IMR-90 (cell line): Measurements from ENCODE around the gene SIGLEC6. TPM values are rescaled to one million over a fixed set of nuclear protein-coding genes. Genes with fewer than 3 reads are reported as not detected.

ENCODE experiments used
- ATAC-seq: fragments of 200-7000 bp; cut with Tn5 transposase; 2 replicates; pipeline ENCODE4 v1.9.1; 2020; ENCODE audit warnings: low read depth, mild to moderate bottlenecking, moderate library complexity
- BruUV-seq: library from RNA; stranded (reverse); fragments of 400-500 nt; replicated peaks from 2 replicates; lab custom pipeline; 2021; lab: Mats Ljungman, UMichigan
- CTCF ChIA-PET: fragments of 300-600 bp; formaldehyde crosslinking; extraction: SDS; loops from one replicate; lab custom pipeline; 2021; ENCODE audit warnings: antibody characterized with exemption; lab: Yijun Ruan, JAX
- POLR2A ChIA-PET: fragments of 300-600 bp; sonication (Branson Sonifier 250); formaldehyde crosslinking; loops from one replicate; lab custom pipeline; 2022; ENCODE audit warnings: antibody characterized with exemption; ENCODE audit not compliant: unreplicated experiment; lab: Charles Lee
- DNase-seq: peaks from one replicate; pipeline ENCODE4 v3.0.0; 2013
- H2AFZ ChIP-seq: replicated peaks from 2 replicates; pipeline ENCODE3; 2013; ENCODE audit warnings: low read length, mild to moderate bottlenecking; ENCODE audit not compliant: poor library complexity
- H2AK5ac ChIP-seq: 2 replicates; pipeline ENCODE4 v1.6.1; 2013; ENCODE audit warnings: low read depth, low read length, inconsistent platforms
- H2AK9ac ChIP-seq: replicated peaks from 2 replicates; pipeline ENCODE3; 2013; ENCODE audit warnings: mild to moderate bottlenecking, low read depth, low read length, moderate library complexity; ENCODE audit not compliant: poor library complexity
- H2BK120ac ChIP-seq: 2 replicates; pipeline ENCODE4 v1.6.1; 2013; ENCODE audit warnings: low read depth, low read length, inconsistent platforms
- H2BK15ac ChIP-seq: 3 replicates; pipeline ENCODE4 v1.6.1; 2013; ENCODE audit warnings: low read depth, low read length, inconsistent platforms
- H2BK20ac ChIP-seq: 2 replicates; pipeline ENCODE4 v1.6.1; 2013; ENCODE audit warnings: low read depth, mild to moderate bottlenecking, inconsistent platforms, low read length, moderate library complexity
- H2BK5ac ChIP-seq: 2 replicates; pipeline ENCODE4 v1.6.1; 2013; ENCODE audit warnings: mild to moderate bottlenecking, low read depth, low read length, inconsistent platforms; ENCODE audit not compliant: poor library complexity, severe bottlenecking
- H3K14ac ChIP-seq: replicated peaks from 2 replicates; pipeline ENCODE4 v1.6.1; 2013; ENCODE audit warnings: low read depth, low read length, inconsistent platforms
- H3K18ac ChIP-seq: 2 replicates; pipeline ENCODE4 v1.6.1; 2013; ENCODE audit warnings: low read depth, low read length, control low read depth
- H3K23ac ChIP-seq: 2 replicates; pipeline ENCODE4 v1.6.1; 2013; ENCODE audit warnings: low read depth, low read length, inconsistent platforms
- H3K27ac ChIP-seq: 2 replicates; pipeline ENCODE4 v1.5.1; 2013; ENCODE audit warnings: mild to moderate bottlenecking, control low read depth, low read length; ENCODE audit not compliant: insufficient read depth
- H3K27me3 ChIP-seq: 2 replicates; pipeline ENCODE4 v1.6.1; 2013; ENCODE audit warnings: low read length; ENCODE audit not compliant: control insufficient read depth, insufficient read depth
- H3K36me3 ChIP-seq: 2 replicates; pipeline ENCODE4 v1.6.1; 2013; ENCODE audit warnings: low read length, mixed read lengths; ENCODE audit not compliant: control insufficient read depth, insufficient read depth
- H3K4ac ChIP-seq: 2 replicates; pipeline ENCODE4 v1.6.1; 2013; ENCODE audit warnings: low read depth, low read length, inconsistent platforms
- H3K4me1 ChIP-seq: 2 replicates; pipeline ENCODE4 v1.6.1; 2013; ENCODE audit warnings: low read length, mixed read lengths; ENCODE audit not compliant: control insufficient read depth, insufficient read depth
- H3K4me2 ChIP-seq: 2 replicates; pipeline ENCODE4 v1.6.1; 2013; ENCODE audit warnings: low read depth, mild to moderate bottlenecking, control low read depth, low read length, moderate library complexity
- H3K4me3 ChIP-seq: 2 replicates; pipeline ENCODE4 v1.5.1; 2013; ENCODE audit warnings: low read depth, mild to moderate bottlenecking, control low read depth, low read length, moderate library complexity; ENCODE audit not compliant: insufficient read depth
- H3K56ac ChIP-seq: 2 replicates; pipeline ENCODE4 v1.6.1; 2013; ENCODE audit warnings: low read length, inconsistent platforms; ENCODE audit not compliant: insufficient read depth; ENCODE audit errors: extremely low read depth
- H3K79me1 ChIP-seq, 2 experiments: 2 replicates each; pipeline ENCODE4 v1.6.1; 2013; ENCODE audit warnings: low read length in 2 of 2, inconsistent platforms in 1 of 2, low read depth in 1 of 2
- H3K9ac ChIP-seq: 2 replicates; pipeline ENCODE4 v1.6.1; 2013; ENCODE audit warnings: low read depth, low read length, control low read depth
- H3K9me1 ChIP-seq: 2 replicates; pipeline ENCODE4 v1.6.1; 2013; ENCODE audit warnings: low read length, inconsistent platforms; ENCODE audit not compliant: insufficient read depth
- H3K9me3 ChIP-seq: 2 replicates; pipeline ENCODE4 v1.6.1; 2013; ENCODE audit warnings: low read length; ENCODE audit not compliant: control insufficient read depth, insufficient read depth
- H4K20me1 ChIP-seq: 2 replicates; pipeline ENCODE4 v1.6.1; 2013; ENCODE audit warnings: low read length, inconsistent platforms; ENCODE audit not compliant: insufficient read depth
- H4K5ac ChIP-seq: 2 replicates; pipeline ENCODE4 v1.6.1; 2013; ENCODE audit warnings: mild to moderate bottlenecking, low read depth, low read length, control low read depth
- H4K8ac ChIP-seq, 2 experiments: 2 replicates each; pipeline ENCODE4 v1.6.1; 2013; ENCODE audit warnings: low read depth in 2 of 2, low read length in 2 of 2, control low read depth in 1 of 2, inconsistent platforms in 1 of 2
- H4K91ac ChIP-seq: 2 replicates; pipeline ENCODE4 v1.6.1; 2013; ENCODE audit warnings: low read depth, low read length, inconsistent platforms; ENCODE audit not compliant: insufficient read depth
- BHLHE40 ChIP-seq: fragments of 150-350 bp; IDR thresholded peaks from 2 replicates; pipeline ENCODE4 v1.6.1; 2016; ENCODE audit warnings: mild to moderate bottlenecking, low read depth, low read length
- CEBPB ChIP-seq: IDR thresholded peaks from 2 replicates; pipeline ENCODE4 v1.6.1; 2012; ENCODE audit warnings: low read depth, low read length, improper control_type of control experiment
- CTCF ChIP-seq: conservative IDR thresholded peaks from 2 replicates; pipeline ENCODE4 v1.5.1; 2012; ENCODE audit warnings: mild to moderate bottlenecking, low read depth, low read length, improper control_type of control experiment
- ELK1 ChIP-seq: fragments of 150-350 bp; IDR thresholded peaks from 2 replicates; pipeline ENCODE4 v1.6.1; 2016; ENCODE audit warnings: low read depth, mild to moderate bottlenecking, low read length, moderate library complexity, borderline replicate concordance
- MAFK ChIP-seq: IDR thresholded peaks from 2 replicates; pipeline ENCODE4 v1.6.1; 2012; ENCODE audit warnings: low read depth, low read length, improper control_type of control experiment
- MAZ ChIP-seq: IDR thresholded peaks from 2 replicates; pipeline ENCODE4 v1.6.1; 2012; ENCODE audit warnings: low read depth, mild to moderate bottlenecking, low read length, improper control_type of control experiment, moderate library complexity, borderline replicate concordance
- MXI1 ChIP-seq: IDR thresholded peaks from 2 replicates; pipeline ENCODE4 v1.6.1; 2012; ENCODE audit warnings: low read depth, mild to moderate bottlenecking, low read length, moderate library complexity, borderline replicate concordance
- NFE2L2 ChIP-seq: fragments of 150-350 bp; IDR thresholded peaks from 2 replicates; pipeline ENCODE4 v1.6.1; 2016; ENCODE audit warnings: low read depth, mild to moderate bottlenecking, low read length
- POLR2A ChIP-seq: IDR thresholded peaks from 2 replicates; pipeline ENCODE4 v1.6.1; 2012; ENCODE audit warnings: mild to moderate bottlenecking, low read depth, low read length
- RAD21 ChIP-seq: IDR thresholded peaks from 2 replicates; pipeline ENCODE4 v1.6.1; 2012; ENCODE audit warnings: low read length, improper control_type of control experiment
- RFX5 ChIP-seq: IDR thresholded peaks from 2 replicates; pipeline ENCODE4 v1.8.0; 2012; ENCODE audit warnings: low read depth, mild to moderate bottlenecking, low read length, moderate library complexity
- SMC3 ChIP-seq: fragments of 150-350 bp; IDR thresholded peaks from 2 replicates; pipeline ENCODE4 v1.6.1; 2016; ENCODE audit warnings: low read depth, mild to moderate bottlenecking, antibody characterized with exemption, low read length, moderate library complexity
- USF2 ChIP-seq: fragments of 150-350 bp; IDR thresholded peaks from 2 replicates; pipeline ENCODE4 v1.6.1; 2017; ENCODE audit warnings: mild to moderate bottlenecking, antibody characterized with exemption, low read length, low read depth
- WGBS, 2 experiments: methylation state at CpG; one replicate each; pipeline versions ENCODE4 v1.1.5 to v1.1.7; 2013; ENCODE audit warnings: missing lambda C conversion rate in 2 of 2; ENCODE audit not compliant: insufficient read length in 1 of 2; ENCODE audit errors: extremely low coverage in 2 of 2; 5-methylcytosine and 5-hydroxymethylcytosine counted together
- dilution Hi-C: fragments of 300-500 bp; cut with HindIII; formaldehyde crosslinking; loops from one replicate; pipeline ENCODE4 v1.14.3; 2018; ENCODE audit warnings: low sequenced_read_pairs; ENCODE audit not compliant: unreplicated experiment
- in situ Hi-C: fragments of 300-500 bp; cut with MboI; formaldehyde crosslinking; loops from 3 replicates; pipeline ENCODE4 v1.14.3; 2019; ENCODE audit warnings: low sequenced_read_pairs, inconsistent platforms, mixed read lengths
- intact Hi-C: fragments of 100-400 bp; cut with micrococcal nuclease; formaldehyde crosslinking; loops from 2 replicates; pipeline ENCODE4 v1.10.0; 2022
- polyA plus RNA-seq, 3 experiments: library from polyadenylated mRNA; depleted of rRNA; stranded (reverse); fragments of >200 nt; gene quantifications; 2 replicates each; pipeline ENCODE4 v1.2.3, GENCODE V29; 2012; ENCODE audit warnings: low replicate concordance in 1 of 3
- total RNA-seq: library from RNA; depleted of rRNA; stranded (reverse); fragments of >200 nt; gene quantifications from 2 replicates; pipeline ENCODE4 v1.2.3, GENCODE V29; 2012

The SIGLEC6 gene
- total and polyA plus RNA-seq, 2 of the 4 experiments (the other 2 are of a cell fraction): not detected

GRCh38 chr19:51565583-51565982 lies 34.1 kb upstream of the SIGLEC6 start:
- Histone ChIP-seq H3K79me1 (no peaks in the 10 kb centered on the region), H3K36me3 (no peaks in the 10 kb centered on the region), H2BK20ac (no peak overlapping the region), H3K9me1 (no peaks in the 10 kb centered on the region), H3K9me3 (no peaks in the 10 kb centered on the region), H4K5ac (no peak overlapping the region), H4K8ac (no peak overlapping the region), H2AK5ac (no peak overlapping the region), H3K27ac (no peak overlapping the region), H3K4me3 (no peak overlapping the region), H2BK5ac (no peak overlapping the region), H3K18ac (no peak overlapping the region), H2AFZ (no peak overlapping the region), H4K91ac (no peak overlapping the region), H2AK9ac (no peak overlapping the region), H3K14ac (no peak overlapping the region), H3K23ac (no peak overlapping the region), H3K9ac (no peak overlapping the region), H3K27me3 (no peaks in the 10 kb centered on the region; the same call in 1 of the 2 replicates), H3K4me2 (no peak overlapping the region), H3K56ac (no peak overlapping the region), H2BK15ac (no peak overlapping the region), H4K20me1 (no peaks in the 10 kb centered on the region), H2BK120ac (no peak overlapping the region), H3K4ac (no peak overlapping the region), H3K4me1 (no peaks in the 10 kb centered on the region)
- BruUV-seq: no TSS peak
- POLR2A ChIA-PET: no interaction called here
- in situ Hi-C loops (no loop called here), dilution Hi-C loops (no loop called here), intact Hi-C loops (no loop called here)
- no CpG with 5 or more reads among the region's 4 CpGs for WGBS, 2 experiments
- TF ChIP-seq MAZ (no peak), ELK1 (no peak), NFE2L2 (no peak), RFX5 (no peak), SMC3 (no peak), POLR2A (no peak), CTCF (no peak), MXI1 (no peak), BHLHE40 (no peak), USF2 (no peak), CEBPB (no peak), RAD21 (no peak), MAFK (no peak)
- no peak for ATAC-seq
- CTCF ChIA-PET: no interaction called here
- no peak for DNase-seq
